Thoracic aorta (tissue), 2 donors: ENCODE measurements around the gene TMEM106C. TPM values are rescaled to one million over a fixed set of nuclear protein-coding genes. Genes with fewer than 3 reads are reported as not detected.
A peak's percentile ranks its signal among the peaks of the same experiment; 100 is the strongest.

Experiments
- ATAC-seq: fragments of 150-250 bp; one replicate; pipeline ENCODE4 v1.8.0; 2017; ENCODE audit warnings: low read depth; ENCODE audit not compliant: insufficient number of reproducible peaks, low FRiP score
- DNase-seq: peaks from one replicate; pipeline ENCODE4 v3.0.0-alpha.2; 2020; ENCODE audit warnings: low spot score
- H3K27ac ChIP-seq, 2 donors: fragments of 200-600 bp; sonication (generic); 1 replicate in 1 of 2; 2 replicates in 1 of 2; pipeline ENCODE4 v1.5.1; 2016; ENCODE audit warnings: mild to moderate bottlenecking in 2 of 2, moderate library complexity in 2 of 2
- H3K27me3 ChIP-seq: fragments of 200-600 bp; sonication (generic); replicated peaks from 2 replicates; pipeline ENCODE4 v1.6.0; 2016; ENCODE audit warnings: mild to moderate bottlenecking; ENCODE audit not compliant: insufficient read depth
- H3K36me3 ChIP-seq: fragments of 200-600 bp; sonication (generic); one replicate; pipeline ENCODE4 v1.5.1; 2016
- H3K4me1 ChIP-seq, 2 donors: fragments of 200-600 bp; sonication (generic); 1 replicate in 1 of 2; 2 replicates in 1 of 2; pipeline versions ENCODE4 v1.5.1 to v1.6.0; 2016; ENCODE audit warnings: low read depth in 2 of 2, mild to moderate bottlenecking in 1 of 2; ENCODE audit not compliant: control insufficient read depth in 1 of 2
- H3K4me3 ChIP-seq: fragments of 200-600 bp; sonication (generic); 2 replicates; pipeline ENCODE4 v1.5.1; 2016; ENCODE audit warnings: mild to moderate bottlenecking
- H3K9me3 ChIP-seq: fragments of 200-600 bp; sonication (generic); 2 replicates; pipeline ENCODE4 v1.5.1; 2016
- CTCF ChIP-seq: fragments of 200-600 bp; sonication (generic); IDR thresholded peaks from one replicate; pipeline ENCODE4 v1.5.1; 2019; ENCODE audit warnings: antibody characterized with exemption
- total RNA-seq, 2 donors: library from RNA; depleted of rRNA; stranded (reverse); fragments of >200 nt; gene quantifications; one replicate each; pipeline versions ENCODE4 v1.1.0 to v1.2.3, GENCODE V29; 2016

TMEM106C gene, protein sequence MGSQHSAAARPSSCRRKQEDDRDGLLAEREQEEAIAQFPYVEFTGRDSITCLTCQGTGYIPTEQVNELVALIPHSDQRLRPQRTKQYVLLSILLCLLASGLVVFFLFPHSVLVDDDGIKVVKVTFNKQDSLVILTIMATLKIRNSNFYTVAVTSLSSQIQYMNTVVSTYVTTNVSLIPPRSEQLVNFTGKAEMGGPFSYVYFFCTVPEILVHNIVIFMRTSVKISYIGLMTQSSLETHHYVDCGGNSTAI
- 100 to 1,000 TPM in 1 of 2 donors, 10 to 100 TPM in 1; 48.1 to 149 TPM for total RNA-seq

GRCh38 chr12:47963340-47964040, at the start of gene TMEM106C:
Gene TMEM106C, plus strand, starts transcription at chr12:47963596. Its CDS starts 641 bp downstream, at chr12:47964237.
- peak within 1 kb of the TSS; percentile 52 to 54 for H3K27ac ChIP-seq
- peak; percentile 76 for ATAC-seq
- peak; percentile 96 for TF ChIP-seq CTCF
- peaks cover 4% of the 10 kb centered on the region for H3K36me3 ChIP-seq
- peak within 1 kb of the TSS; percentile 99 for H3K4me3 ChIP-seq
- DNase-seq: peak; percentile 49
- H3K9me3 ChIP-seq: no peaks in the 10 kb centered on the region
- peaks cover 7 to 30% of the 10 kb centered on the region in 2 donors for H3K4me1 ChIP-seq
- H3K27me3 ChIP-seq: no peaks in the 10 kb centered on the region

- Histone ChIP-seq H3K27ac (no peak overlapping the region), H3K4me1 (no peaks in the 10 kb centered on the region), H3K4me3 (no peak overlapping the region), H3K27me3 (no peaks in the 10 kb centered on the region), H3K36me3 (no peaks in the 10 kb centered on the region), H3K9me3 (no peaks in the 10 kb centered on the region)
- no peak for ATAC-seq
- DNase-seq: no peak
- TF ChIP-seq CTCF: no peak
Measured at GRCh38 chr12:47920913-47921312, 42.5 kb upstream of the TMEM106C start.

GRCh38 chr12:47921907-47922306, 41.5 kb upstream of the TMEM106C start:
- ATAC-seq: no peak
- TF ChIP-seq CTCF: no peak

GRCh38 chr12:47927346-47927745, 36.0 kb upstream of the TMEM106C start:
- no peaks in the 10 kb centered on the region for H3K4me1 ChIP-seq
- no peak for TF ChIP-seq CTCF
- no peak overlapping the region for H3K27ac ChIP-seq
- H3K9me3 ChIP-seq: no peaks in the 10 kb centered on the region
- ATAC-seq (no peak), DNase-seq (no peak)
- H3K27me3 ChIP-seq: no peaks in the 10 kb centered on the region
- no peak overlapping the region for H3K4me3 ChIP-seq
- H3K36me3 ChIP-seq: no peaks in the 10 kb centered on the region

More at GRCh38 chr12:47921907-47922306, 41.5 kb upstream of the TMEM106C start:
- H3K4me3 ChIP-seq: no peak overlapping the region
- no peak for DNase-seq
- no peaks in the 10 kb centered on the region for H3K4me1 ChIP-seq
- no peaks in the 10 kb centered on the region for H3K9me3 ChIP-seq
- H3K27me3 ChIP-seq: no peaks in the 10 kb centered on the region
- H3K27ac ChIP-seq: no peak overlapping the region
- H3K36me3 ChIP-seq: no peaks in the 10 kb centered on the region

DNA sequence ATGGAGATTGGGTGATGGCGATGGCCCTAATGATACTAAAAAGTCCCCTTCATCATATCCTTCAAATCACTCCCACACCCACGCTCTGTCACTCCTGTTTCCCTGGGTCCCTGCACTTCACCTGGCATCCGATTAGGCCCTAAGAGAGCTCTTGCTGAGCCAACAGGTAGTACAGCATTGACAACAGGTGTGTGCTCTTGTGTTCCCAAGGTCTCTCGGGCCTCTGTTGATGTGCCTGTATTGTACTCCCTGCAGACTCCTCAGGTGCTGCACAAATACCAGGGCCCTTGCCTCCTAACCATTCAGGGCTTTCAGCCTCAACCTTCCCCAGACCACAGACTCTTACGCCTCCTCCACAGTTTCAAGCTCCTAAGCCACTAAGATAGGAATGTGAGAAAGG, 32.8 kb upstream of the TMEM106C start:
- ATAC-seq (no peak), DNase-seq (no peak)
- TF ChIP-seq CTCF: no peak

More for the DNA sequence above, 32.8 kb upstream of the TMEM106C start:
- Histone ChIP-seq H3K36me3 (no peaks in the 10 kb centered on the region), H3K27ac (no peak overlapping the region), H3K4me3 (no peak overlapping the region), H3K9me3 (no peaks in the 10 kb centered on the region), H3K4me1 (no peaks in the 10 kb centered on the region), H3K27me3 (no peaks in the 10 kb centered on the region)
